Activated T-cell treated with anti-CD3 and anti-CD28 coated beads for 48 hours (primary cell): ENCODE results near the gene NLRP6.
"Not testable (repeated sequence)": the region's sequence is repeated elsewhere in the genome, so short reads cannot be mapped to it uniquely, and the experiment has no call there.

ENCODE experiments used
- DNase-seq: peaks from one replicate; pipeline ENCODE4 v3.0.0-alpha.2; 2020; ENCODE audit warnings: low read depth

NLRP6 gene

GRCh38 chr11:293852-294661 lies 15.8 kb downstream of the NLRP6 start:
- DNase-seq, result no peak

GRCh38 chr11:294780-295179 lies 16.6 kb downstream of the NLRP6 start:
- no peak for DNase-seq

GRCh38 chr11:295351-296170 lies 17.4 kb downstream of the NLRP6 start:
- DNase-seq, result no peak

GRCh38 chr11:296171-297050 lies 18.2 kb downstream of the NLRP6 start:
- DNase-seq, result no peak

- DNase-seq, result no peak
Observed at GRCh38 chr11:297051-297585, 18.9 kb downstream of the NLRP6 start.

- no peak for DNase-seq
Observed at GRCh38 chr11:297586-298405, 19.6 kb downstream of the NLRP6 start.

- DNase-seq, result no peak
Observed at GRCh38 chr11:298406-299065, 20.3 kb downstream of the NLRP6 start.

GRCh38 chr11:299081-299891 lies 21.1 kb downstream of the NLRP6 start, which contains the start of gene IFITM5:
TSS of gene IFITM5 (minus strand) at chr11:299526. CDS start at chr11:299490, 36 bp downstream.
- DNase-seq, result no peak

GRCh38 chr11:299951-300735 lies 21.9 kb downstream of the NLRP6 start:
- DNase-seq, result no peak

GRCh38 chr11:303363-303762 lies 25.2 kb downstream of the NLRP6 start:
- no peak for DNase-seq

- no peak for DNase-seq
Observed at GRCh38 chr11:304061-304506, 25.9 kb downstream of the NLRP6 start.

GRCh38 chr11:304915-305843 lies 27.0 kb downstream of the NLRP6 start:
- peak; percentile 47 for DNase-seq

- no peak for DNase-seq
Observed at GRCh38 chr11:305844-306211, 27.6 kb downstream of the NLRP6 start.

GRCh38 chr11:306645-307371 lies 28.6 kb downstream of the NLRP6 start:
- DNase-seq, result no peak

GRCh38 chr11:307766-308708 lies 29.8 kb downstream of the NLRP6 start, which contains the start of gene IFITM2:
TSS of gene IFITM2 (plus strand) at chr11:307816. CDS start at chr11:308193, 377 bp downstream.
- not testable (repeated sequence) for DNase-seq
